ENCODE measurements around the gene PHLDA2. TPM values are rescaled to one million over a fixed set of nuclear protein-coding genes. Genes with fewer than 3 reads are reported as not detected.

The PHLDA2 gene
- total and polyA plus RNA-seq, 2 donors (not counting 3 experiments of a cell fraction or from before 2014, with no cell fraction given): 38.5 to 44.5 TPM

DNA sequence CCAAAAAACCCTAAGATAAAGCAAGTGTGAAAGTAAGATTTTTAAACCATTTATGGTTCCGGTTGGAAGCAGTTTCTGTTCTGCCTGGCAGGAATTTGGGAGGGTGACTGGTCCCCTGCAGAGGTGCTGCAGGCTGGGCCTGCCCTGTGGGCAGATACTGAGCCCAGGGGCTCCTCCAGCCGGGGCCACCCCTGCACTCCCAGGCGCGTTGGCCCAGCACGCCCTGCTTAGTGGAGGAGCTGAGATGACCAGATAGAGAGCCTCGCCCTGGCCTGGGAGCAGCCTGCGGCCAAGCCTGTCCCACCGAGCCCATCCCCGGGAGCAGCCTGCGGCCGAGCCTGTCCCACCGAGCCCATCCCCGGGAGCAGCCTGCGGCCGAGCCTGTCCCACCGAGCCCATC, 8.0 kb downstream of the PHLDA2 start:
- dilution Hi-C loops (cut with MboI; ENCODE audit: extremely low pct_ligation_motif_present, low sequenced_read_pairs): no loop called here
- peaks cover under 1% of the 10 kb centered on the region for H3K79me2 ChIP-seq (ENCODE audit: control insufficient read depth, insufficient read depth, low read length)

DNA sequence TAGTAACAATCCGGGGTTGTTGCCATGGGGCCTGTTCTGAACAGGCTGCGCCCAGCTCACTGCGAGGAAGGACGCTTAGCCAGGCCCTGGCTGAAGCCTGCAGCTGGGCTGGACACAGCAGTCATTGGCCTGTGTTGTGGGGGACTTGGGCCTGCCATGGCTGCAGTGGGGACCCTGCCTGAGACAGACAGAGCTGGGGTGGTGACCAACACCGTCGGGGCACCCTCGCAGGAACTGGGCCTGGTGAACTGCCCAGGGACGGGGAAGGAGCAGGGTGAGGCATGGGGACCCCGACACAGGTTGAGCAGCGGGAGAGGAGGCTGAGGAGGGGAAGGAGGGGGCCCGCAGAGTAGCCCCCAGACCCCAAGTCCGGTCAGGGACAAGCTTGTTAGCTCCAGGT, 8.9 kb downstream of the PHLDA2 start:
- no peak overlapping the region for H3K4me2 ChIP-seq (ENCODE audit: insufficient read depth, low read length)
- TF ChIP-seq POLR2A (IDR thresholded peaks at IDR 0.05; ENCODE audit: low read depth, low read length) (no peak), FOS (IDR thresholded peaks at IDR 0.05; ENCODE audit: borderline replicate concordance, insufficient read depth, low read length) (no peak), JUN (IDR thresholded peaks at IDR 0.05; ENCODE audit: borderline replicate concordance, insufficient read depth, insufficient read length, low read depth) (no peak), EZH2 (IDR thresholded peaks at IDR 0.05; ENCODE audit: borderline replicate concordance, low read depth, low read length, severe bottlenecking) (no peak), POLR2AphosphoS5 (IDR thresholded peaks at IDR 0.05; ENCODE audit: insufficient read depth, low read depth, low read length) (no peak), MYC (IDR thresholded peaks at IDR 0.05; ENCODE audit: low read depth, low read length) (no peak), GATA2 (IDR thresholded peaks at IDR 0.05; ENCODE audit: insufficient read depth, insufficient read length, low read depth, low read length) (no peak)
- TF ChIP-seq, protein P1, sequence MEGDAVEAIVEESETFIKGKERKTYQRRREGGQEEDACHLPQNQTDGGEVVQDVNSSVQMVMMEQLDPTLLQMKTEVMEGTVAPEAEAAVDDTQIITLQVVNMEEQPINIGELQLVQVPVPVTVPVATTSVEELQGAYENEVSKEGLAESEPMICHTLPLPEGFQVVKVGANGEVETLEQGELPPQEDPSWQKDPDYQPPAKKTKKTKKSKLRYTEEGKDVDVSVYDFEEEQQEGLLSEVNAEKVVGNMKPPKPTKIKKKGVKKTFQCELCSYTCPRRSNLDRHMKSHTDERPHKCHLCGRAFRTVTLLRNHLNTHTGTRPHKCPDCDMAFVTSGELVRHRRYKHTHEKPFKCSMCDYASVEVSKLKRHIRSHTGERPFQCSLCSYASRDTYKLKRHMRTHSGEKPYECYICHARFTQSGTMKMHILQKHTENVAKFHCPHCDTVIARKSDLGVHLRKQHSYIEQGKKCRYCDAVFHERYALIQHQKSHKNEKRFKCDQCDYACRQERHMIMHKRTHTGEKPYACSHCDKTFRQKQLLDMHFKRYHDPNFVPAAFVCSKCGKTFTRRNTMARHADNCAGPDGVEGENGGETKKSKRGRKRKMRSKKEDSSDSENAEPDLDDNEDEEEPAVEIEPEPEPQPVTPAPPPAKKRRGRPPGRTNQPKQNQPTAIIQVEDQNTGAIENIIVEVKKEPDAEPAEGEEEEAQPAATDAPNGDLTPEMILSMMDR (IDR thresholded peaks at IDR 0.05; ENCODE audit: extremely low read depth in 1 of 2, insufficient read depth in 1 of 2, low read depth in 1 of 2, low read length in 2 of 2): no peak
- no TSS peak for BruUV-seq (replicated peaks)
- ChIA-PET POLR2A (interaction anchor here (0.6 kb wide), 1 partner anchor 18 kb away, joined by 3 read pairs; a partner anchor contains a TSS), CTCF (interaction anchor here (0.8 to 2.2 kb wide), 4 partner anchors 9 to 387 kb away, joined by 3 to 10 read pairs (median 4); partner anchors contain the start of gene PHLDA2)
- no peaks in the 10 kb centered on the region for H3K27me3 ChIP-seq (ENCODE audit: control insufficient read depth in 2 of 2, insufficient read depth in 2 of 2, low read length in 2 of 2)
- DNase-seq (ENCODE audit: low read depth, low spot score) (no peak), FAIRE-seq (no peak)
- no peak overlapping the region for H3K9ac ChIP-seq (replicated peaks; ENCODE audit: extremely low read depth, insufficient read depth, low read length)
- no peak overlapping the region for H3K27ac ChIP-seq (ENCODE audit: insufficient read depth, low read depth, low read length)
- H3K9me3 ChIP-seq (replicated peaks; ENCODE audit: control insufficient read depth, insufficient read depth, low read length): no peaks in the 10 kb centered on the region
- no peaks in the 10 kb centered on the region for H3K4me1 ChIP-seq (ENCODE audit: control insufficient read depth, extremely low read depth, insufficient read depth, low read length)
- H3K36me3 ChIP-seq (ENCODE audit: control insufficient read depth in 2 of 2, extremely low read depth in 1 of 2, insufficient read depth in 2 of 2, low read length in 2 of 2): no peaks in the 10 kb centered on the region
- H4K20me1 ChIP-seq (replicated peaks; ENCODE audit: control insufficient read depth, extremely low read depth, insufficient read depth, low read length): no peaks in the 10 kb centered on the region
- no peaks in the 10 kb centered on the region for H3K9me1 ChIP-seq (replicated peaks; ENCODE audit: control insufficient read depth, extremely low read depth, insufficient read depth, low read length)
- dilution Hi-C loops (cut with MboI; ENCODE audit: extremely low pct_ligation_motif_present, low sequenced_read_pairs) (no loop called here), intact Hi-C loops (cut with micrococcal nuclease) (no loop called here)
- H3K79me2 ChIP-seq (ENCODE audit: control insufficient read depth, insufficient read depth, low read length): no peaks in the 10 kb centered on the region
- H3K4me3 ChIP-seq (replicated peaks in 1 of 3; ENCODE audit: insufficient read depth in 1 of 3, low read depth in 1 of 3, low read length in 3 of 3): no peak overlapping the region
- no peak overlapping the region for H2AFZ ChIP-seq (ENCODE audit: low read depth, low read length)

More for the DNA sequence above, 8.0 kb downstream of the PHLDA2 start:
- TF ChIP-seq FOS (IDR thresholded peaks at IDR 0.05; ENCODE audit: borderline replicate concordance, insufficient read depth, low read length) (no peak), EZH2 (IDR thresholded peaks at IDR 0.05; ENCODE audit: borderline replicate concordance, low read depth, low read length, severe bottlenecking) (no peak), GATA2 (IDR thresholded peaks at IDR 0.05; ENCODE audit: insufficient read depth, insufficient read length, low read depth, low read length) (no peak), MAX (IDR thresholded peaks at IDR 0.05; ENCODE audit: insufficient read depth, insufficient read length) (no peak), POLR2AphosphoS5 (IDR thresholded peaks at IDR 0.05; ENCODE audit: insufficient read depth, low read depth, low read length) (no peak)
- no peaks in the 10 kb centered on the region for H3K9me3 ChIP-seq (replicated peaks; ENCODE audit: control insufficient read depth, insufficient read depth, low read length)
- H4K20me1 ChIP-seq (replicated peaks; ENCODE audit: control insufficient read depth, extremely low read depth, insufficient read depth, low read length): no peaks in the 10 kb centered on the region
- no peak overlapping the region for H2AFZ ChIP-seq (ENCODE audit: low read depth, low read length)
- no TSS peak for BruUV-seq (replicated peaks)
- no peak overlapping the region for H3K4me3 ChIP-seq (replicated peaks in 1 of 3; ENCODE audit: insufficient read depth in 1 of 3, low read depth in 1 of 3, low read length in 3 of 3)
- no peak overlapping the region for H3K4me2 ChIP-seq (ENCODE audit: insufficient read depth, low read length)
- FAIRE-seq: no peak
- no peak for DNase-seq (ENCODE audit: low read depth, low spot score)
- CTCF ChIA-PET: interaction anchor here (2.2 kb wide), 1 partner anchor 29 kb away, joined by 10 read pairs; no protein-coding TSS in a partner anchor
- no peaks in the 10 kb centered on the region for H3K4me1 ChIP-seq (ENCODE audit: control insufficient read depth, extremely low read depth, insufficient read depth, low read length)
- no peak overlapping the region for H3K9ac ChIP-seq (replicated peaks; ENCODE audit: extremely low read depth, insufficient read depth, low read length)
- intact Hi-C loops (cut with micrococcal nuclease): no loop called here
- no peaks in the 10 kb centered on the region for H3K27me3 ChIP-seq (ENCODE audit: control insufficient read depth in 2 of 2, insufficient read depth in 2 of 2, low read length in 2 of 2)
- no peaks in the 10 kb centered on the region for H3K9me1 ChIP-seq (replicated peaks; ENCODE audit: control insufficient read depth, extremely low read depth, insufficient read depth, low read length)
- POLR2A ChIA-PET: no interaction called here
- no peaks in the 10 kb centered on the region for H3K36me3 ChIP-seq (ENCODE audit: control insufficient read depth in 2 of 2, extremely low read depth in 1 of 2, insufficient read depth in 2 of 2, low read length in 2 of 2)
- no peak overlapping the region for H3K27ac ChIP-seq (ENCODE audit: insufficient read depth, low read depth, low read length)

Data from endothelial cell of umbilical vein (primary cell).